Colonic mucosa (tissue), 4 donors: ENCODE results near the gene CENPM. TPM values are rescaled to one million over a fixed set of nuclear protein-coding genes. Genes with fewer than 3 reads are reported as not detected.

Experiments
- DNase-seq: peaks from one replicate; pipeline ENCODE4 v3.0.0-alpha.2; 2020
- H3K27ac ChIP-seq: fragments of 200-600 bp; one replicate; pipeline ENCODE4 v1.8.0; 2021
- H3K27me3 ChIP-seq: fragments of 200-600 bp; one replicate; pipeline ENCODE4 v1.8.0; 2021
- H3K36me3 ChIP-seq: fragments of 200-600 bp; one replicate; pipeline ENCODE4 v1.8.0; 2021
- H3K4me1 ChIP-seq: fragments of 200-600 bp; one replicate; pipeline ENCODE4 v1.8.0; 2021; ENCODE audit warnings: mild to moderate bottlenecking
- H3K4me3 ChIP-seq: fragments of 200-600 bp; one replicate; pipeline ENCODE4 v1.8.0; 2021
- H3K9ac ChIP-seq, 2 donors: one replicate each; pipeline ENCODE4 v1.7.0; 2013; ENCODE audit warnings: control low read depth in 2 of 2, low read depth in 2 of 2, low read length in 2 of 2
- H3K9me3 ChIP-seq: fragments of 200-600 bp; one replicate; pipeline ENCODE4 v1.8.0; 2021
- intact Hi-C: fragments of 100-400 bp; cut with DNase I; formaldehyde crosslinking; loops from one replicate; pipeline ENCODE4 v1.14.1; 2022
- microRNA-seq: library from miRNA; unstranded; fragments of <30 nt; microRNA quantifications from one replicate; pipeline ENCODE4, GENCODE V29; 2019
- total RNA-seq, 2 donors: library from RNA; stranded (reverse); fragmentation: NEBNext Ultra II Directional in 1 of 2; extraction: Animal tissue kit (Norgen Biotek cat#: 25700) in 1 of 2; gene quantifications; one replicate each; pipeline ENCODE4 v1.2.1, GENCODE V29; 2021
- TF ChIP-seq, protein P1 (sequence below): fragments of 200-600 bp; IDR thresholded peaks from one replicate; pipeline ENCODE4 v1.8.0; 2022; ENCODE audit warnings: antibody characterized with exemption, mild to moderate bottlenecking
- donor health status: healthy.
- donor health status: DM: no; HTN: no; CAD: no.
- donor health status: DM: no; HTN: no; CAD: no.

The CENPM gene
- total RNA-seq, 2 donors from 2014 or later = 13.7 to 64.3 TPM

GRCh38 chr22:41891407-41891806 is 55.5 kb downstream of the CENPM start:
- Histone ChIP-seq H3K4me3 (no peak overlapping the region), H3K27ac (no peak overlapping the region), H3K4me1 (no peaks in the 10 kb centered on the region), H3K27me3 (no peaks in the 10 kb centered on the region), H3K9ac (no peak overlapping the region), H3K36me3 (peaks cover 31% of the 10 kb centered on the region), H3K9me3 (no peaks in the 10 kb centered on the region)
- intact Hi-C loops = no loop called here
- TF ChIP-seq, protein P1, sequence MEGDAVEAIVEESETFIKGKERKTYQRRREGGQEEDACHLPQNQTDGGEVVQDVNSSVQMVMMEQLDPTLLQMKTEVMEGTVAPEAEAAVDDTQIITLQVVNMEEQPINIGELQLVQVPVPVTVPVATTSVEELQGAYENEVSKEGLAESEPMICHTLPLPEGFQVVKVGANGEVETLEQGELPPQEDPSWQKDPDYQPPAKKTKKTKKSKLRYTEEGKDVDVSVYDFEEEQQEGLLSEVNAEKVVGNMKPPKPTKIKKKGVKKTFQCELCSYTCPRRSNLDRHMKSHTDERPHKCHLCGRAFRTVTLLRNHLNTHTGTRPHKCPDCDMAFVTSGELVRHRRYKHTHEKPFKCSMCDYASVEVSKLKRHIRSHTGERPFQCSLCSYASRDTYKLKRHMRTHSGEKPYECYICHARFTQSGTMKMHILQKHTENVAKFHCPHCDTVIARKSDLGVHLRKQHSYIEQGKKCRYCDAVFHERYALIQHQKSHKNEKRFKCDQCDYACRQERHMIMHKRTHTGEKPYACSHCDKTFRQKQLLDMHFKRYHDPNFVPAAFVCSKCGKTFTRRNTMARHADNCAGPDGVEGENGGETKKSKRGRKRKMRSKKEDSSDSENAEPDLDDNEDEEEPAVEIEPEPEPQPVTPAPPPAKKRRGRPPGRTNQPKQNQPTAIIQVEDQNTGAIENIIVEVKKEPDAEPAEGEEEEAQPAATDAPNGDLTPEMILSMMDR = no peak
- no peak for DNase-seq

Small RNA genes lying within 50 kb of the gene (microRNA-seq; reads per million reads assigned to microRNA genes)
- gene MIR33A = 54.0 reads per million, percentile 45 among the genes with 10 or more reads in this experiment

Other genes starting within 250 kb of the CENPM start
- 1 to 10 TPM; 1.8 to 1.9 TPM for gene MEI1, start 247.6 kb downstream of the CENPM start, total RNA-seq
- 10 to 100 TPM in 1 of 2 donors, 1 to 10 TPM in 1; 9.3 to 18.8 TPM for gene CCDC134, start 146.5 kb downstream of the CENPM start, total RNA-seq
- gene SREBF2, start 114.0 kb downstream of the CENPM start, total RNA-seq = 100 to 1,000 TPM; 159 to 192 TPM
- not detected for gene SHISA8, start 32.1 kb downstream of the CENPM start, total RNA-seq
- gene TNFRSF13C, start 20.3 kb downstream of the CENPM start, total RNA-seq = under 1 TPM; 0.40 to 0.53 TPM
- under 1 TPM; 0.20 to 0.69 TPM for gene SEPTIN3, start 22.3 kb upstream of the CENPM start, total RNA-seq
- gene WBP2NL, start 51.6 kb upstream of the CENPM start, total RNA-seq = 1 to 10 TPM; 1.1 to 1.9 TPM
- gene NAGA, start 123.7 kb upstream of the CENPM start, total RNA-seq = 10 to 100 TPM; 28.9 to 36.0 TPM
- gene PHETA2, start 127.1 kb upstream of the CENPM start, total RNA-seq = 10 to 100 TPM; 11.6 to 15.2 TPM
- gene SMDT1, start 132.5 kb upstream of the CENPM start, total RNA-seq = 100 to 1,000 TPM; 125 to 135 TPM
- 100 to 1,000 TPM; 131 to 154 TPM for gene NDUFA6, start 143.6 kb upstream of the CENPM start, total RNA-seq
- gene CYP2D6, start 183.7 kb upstream of the CENPM start, total RNA-seq = 1 to 10 TPM; 2.2 to 2.9 TPM